ENCODE measurements around the gene MATCAP1.

The MATCAP1 gene

GRCh38 chr16:67151431-67152097, 32.2 kb downstream of the MATCAP1 start:
- H3K18ac ChIP-seq (ENCODE audit: low read length): peak overlapping the region; percentile 76
- no peak overlapping the region for H2BK12ac ChIP-seq (ENCODE audit: low read length)
- peak overlapping the region in 1 of 2 donors; percentile 44 for H3K4me3 ChIP-seq (ENCODE audit: low read length in 2 of 2)
- peak overlapping the region; percentile 54 for H2BK5ac ChIP-seq (ENCODE audit: low read length)
- peak overlapping the region; percentile 47 for H3K14ac ChIP-seq (ENCODE audit: low read length)
- peak overlapping the region; percentile 89 for H3K4me2 ChIP-seq (ENCODE audit: insufficient read depth, low read length, poor library complexity, severe bottlenecking)
- DNase-seq (ENCODE audit: low spot score): no peak
- peaks cover 34 to 73% (median 51%) of the 10 kb centered on the region in 3 experiments for H3K27me3 ChIP-seq (ENCODE audit: control insufficient read depth in 3 of 3, insufficient read depth in 3 of 3, low read depth in 1 of 3, low read length in 3 of 3)
- no peak overlapping the region for H4K91ac ChIP-seq (ENCODE audit: low read depth, low read length, poor library complexity)
- peak overlapping the region; percentile 91 for H3K23ac ChIP-seq (ENCODE audit: low read depth, low read length, poor library complexity)
- no peak overlapping the region for H4K8ac ChIP-seq (ENCODE audit: low read depth, low read length)
- H3K4ac ChIP-seq (ENCODE audit: low read length): no peak overlapping the region
- H3K27ac ChIP-seq (replicated peaks; ENCODE audit: low read length): no peak overlapping the region
- no peak overlapping the region for H2BK120ac ChIP-seq (ENCODE audit: low read depth, low read length)
- H3K36me3 ChIP-seq (replicated peaks in 1 of 2; ENCODE audit: control insufficient read depth in 2 of 2, insufficient read depth in 2 of 2, low read length in 2 of 2): peaks cover 10 to 21% of the 10 kb centered on the region in 2 donors
- peak overlapping the region; percentile 89 for H2BK15ac ChIP-seq (ENCODE audit: low read length)
- H3K4me1 ChIP-seq (ENCODE audit: control insufficient read depth in 2 of 2, insufficient read depth in 1 of 2, low read depth in 1 of 2, low read length in 2 of 2): peaks cover 2 to 8% of the 10 kb centered on the region in 2 donors
- WGBS, 2 donors (ENCODE audit: extremely low coverage in 2 of 2, insufficient read length in 2 of 2, insufficient replicate concordance in 1 of 2): no CpG with 5 or more reads among the region's 8 CpGs
- peaks cover 0 to 7% of the 10 kb centered on the region in 2 donors for H3K9me3 ChIP-seq (replicated peaks in 1 of 2; ENCODE audit: control insufficient read depth in 2 of 2, insufficient read depth in 1 of 2, low read depth in 1 of 2, low read length in 2 of 2)
- H3K9ac ChIP-seq (ENCODE audit: low read depth, low read length, poor library complexity): peak overlapping the region; percentile 53
- peak overlapping the region; percentile 95 for H2AFZ ChIP-seq (ENCODE audit: low read length)
- no peaks in the 10 kb centered on the region for H3K79me1 ChIP-seq (ENCODE audit: low read depth, low read length)
- no peak overlapping the region for H2AK5ac ChIP-seq (ENCODE audit: low read depth, low read length)

- Histone ChIP-seq H2AFZ (ENCODE audit: low read length) (peak within 1 kb of the TSS; percentile 95), H3K23ac (ENCODE audit: low read depth, low read length, poor library complexity) (peak within 1 kb of the TSS; percentile 91), H3K9me3 (replicated peaks in 1 of 2; ENCODE audit: control insufficient read depth in 2 of 2, insufficient read depth in 1 of 2, low read depth in 1 of 2, low read length in 2 of 2) (peaks cover 0 to 7% of the 10 kb centered on the region in 2 donors), H2BK120ac (ENCODE audit: low read depth, low read length) (peak within 1 kb of the TSS; percentile 47), H4K91ac (ENCODE audit: low read depth, low read length, poor library complexity) (no peak within 1 kb of the TSS), H3K4me2 (ENCODE audit: insufficient read depth, low read length, poor library complexity, severe bottlenecking) (peak within 1 kb of the TSS; percentile 89), H2BK15ac (ENCODE audit: low read length) (peak within 1 kb of the TSS; percentile 89), H3K79me1 (ENCODE audit: low read depth, low read length) (no peaks in the 10 kb centered on the region), H3K27me3 (ENCODE audit: control insufficient read depth in 3 of 3, insufficient read depth in 3 of 3, low read depth in 1 of 3, low read length in 3 of 3) (peaks cover 28 to 66% (median 44%) of the 10 kb centered on the region in 3 experiments), H3K36me3 (replicated peaks in 1 of 2; ENCODE audit: control insufficient read depth in 2 of 2, insufficient read depth in 2 of 2, low read length in 2 of 2) (peaks cover 16 to 28% of the 10 kb centered on the region in 2 donors), H3K4ac (ENCODE audit: low read length) (no peak within 1 kb of the TSS), H2AK5ac (ENCODE audit: low read depth, low read length) (peak within 1 kb of the TSS; percentile 51), H3K4me3 (ENCODE audit: low read length in 2 of 2) (peak within 1 kb of the TSS; percentile 44 to 84), H3K4me1 (ENCODE audit: control insufficient read depth in 2 of 2, insufficient read depth in 1 of 2, low read depth in 1 of 2, low read length in 2 of 2) (peaks cover 2 to 8% of the 10 kb centered on the region in 2 donors), H4K8ac (ENCODE audit: low read depth, low read length) (no peak within 1 kb of the TSS), H2BK5ac (ENCODE audit: low read length) (peak within 1 kb of the TSS; percentile 59), H3K18ac (ENCODE audit: low read length) (peak within 1 kb of the TSS; percentile 88), H2BK12ac (ENCODE audit: low read length) (no peak within 1 kb of the TSS), H3K9ac (ENCODE audit: low read depth, low read length, poor library complexity) (peak within 1 kb of the TSS; percentile 53), H3K14ac (ENCODE audit: low read length) (peak within 1 kb of the TSS; percentile 71), H3K27ac (replicated peaks; ENCODE audit: low read length) (no peak within 1 kb of the TSS)
- DNase-seq (ENCODE audit: low spot score): no peak
- WGBS, 2 donors (ENCODE audit: extremely low coverage in 2 of 2, insufficient read length in 2 of 2, insufficient replicate concordance in 1 of 2): no CpG with 5 or more reads among the region's 34 CpGs
Observed at GRCh38 chr16:67150833-67151396, 32.8 kb downstream of the MATCAP1 start, which contains the start of gene B3GNT9. B3GNT9 (minus strand) TSS chr16:67150998; CDS start chr16:67150485, 513 bp downstream.

- peak overlapping the region; percentile 89 for H3K4me2 ChIP-seq (ENCODE audit: insufficient read depth, low read length, poor library complexity, severe bottlenecking)
- no peaks in the 10 kb centered on the region for H3K79me1 ChIP-seq (ENCODE audit: low read depth, low read length)
- peaks cover 0 to 7% of the 10 kb centered on the region in 2 donors for H3K9me3 ChIP-seq (replicated peaks in 1 of 2; ENCODE audit: control insufficient read depth in 2 of 2, insufficient read depth in 1 of 2, low read depth in 1 of 2, low read length in 2 of 2)
- no peak overlapping the region for H2BK12ac ChIP-seq (ENCODE audit: low read length)
- no peak overlapping the region for H4K8ac ChIP-seq (ENCODE audit: low read depth, low read length)
- H4K91ac ChIP-seq (ENCODE audit: low read depth, low read length, poor library complexity): no peak overlapping the region
- peak overlapping the region; percentile 89 for H2BK15ac ChIP-seq (ENCODE audit: low read length)
- peak overlapping the region; percentile 47 for H2BK120ac ChIP-seq (ENCODE audit: low read depth, low read length)
- DNase-seq (ENCODE audit: low spot score): no peak
- no CpG with 5 or more reads among the region's 94 CpGs for WGBS, 2 donors (ENCODE audit: extremely low coverage in 2 of 2, insufficient read length in 2 of 2, insufficient replicate concordance in 1 of 2)
- H3K4me1 ChIP-seq (ENCODE audit: control insufficient read depth in 2 of 2, insufficient read depth in 1 of 2, low read depth in 1 of 2, low read length in 2 of 2): peaks cover 2 to 4% of the 10 kb centered on the region in 2 donors
- H2AFZ ChIP-seq (ENCODE audit: low read length): peak overlapping the region; percentile 95
- peak overlapping the region; percentile 44 to 84 for H3K4me3 ChIP-seq (ENCODE audit: low read length in 2 of 2)
- H3K4ac ChIP-seq (ENCODE audit: low read length): no peak overlapping the region
- H3K27me3 ChIP-seq (ENCODE audit: control insufficient read depth in 3 of 3, insufficient read depth in 3 of 3, low read depth in 1 of 3, low read length in 3 of 3): peaks cover 23 to 59% (median 38%) of the 10 kb centered on the region in 3 experiments
- H3K27ac ChIP-seq (replicated peaks; ENCODE audit: low read length): no peak overlapping the region
- H3K14ac ChIP-seq (ENCODE audit: low read length): peak overlapping the region; percentile 71
- H3K9ac ChIP-seq (ENCODE audit: low read depth, low read length, poor library complexity): peak overlapping the region; percentile 53
- H2BK5ac ChIP-seq (ENCODE audit: low read length): peak overlapping the region; percentile 59
- peaks cover 23 to 35% of the 10 kb centered on the region in 2 donors for H3K36me3 ChIP-seq (replicated peaks in 1 of 2; ENCODE audit: control insufficient read depth in 2 of 2, insufficient read depth in 2 of 2, low read length in 2 of 2)
- peak overlapping the region; percentile 88 for H3K18ac ChIP-seq (ENCODE audit: low read length)
- peak overlapping the region; percentile 51 for H2AK5ac ChIP-seq (ENCODE audit: low read depth, low read length)
- H3K23ac ChIP-seq (ENCODE audit: low read depth, low read length, poor library complexity): peak overlapping the region; percentile 55
Observed at GRCh38 chr16:67150047-67150832, 33.5 kb downstream of the MATCAP1 start.
